ENCODE results near the gene BLVRA. TPM values are rescaled to one million over a fixed set of nuclear protein-coding genes. Genes with fewer than 3 reads are reported as not detected.
"Not testable (repeated sequence)": the region's sequence is repeated elsewhere in the genome, so short reads cannot be mapped to it uniquely, and the experiment has no call there.

Gene BLVRA, protein sequence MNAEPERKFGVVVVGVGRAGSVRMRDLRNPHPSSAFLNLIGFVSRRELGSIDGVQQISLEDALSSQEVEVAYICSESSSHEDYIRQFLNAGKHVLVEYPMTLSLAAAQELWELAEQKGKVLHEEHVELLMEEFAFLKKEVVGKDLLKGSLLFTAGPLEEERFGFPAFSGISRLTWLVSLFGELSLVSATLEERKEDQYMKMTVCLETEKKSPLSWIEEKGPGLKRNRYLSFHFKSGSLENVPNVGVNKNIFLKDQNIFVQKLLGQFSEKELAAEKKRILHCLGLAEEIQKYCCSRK
- total RNA-seq = 100 to 1,000 TPM in 1 of 4 donors, 10 to 100 TPM in 3; 84.8 to 102 (median 92.8) TPM

DNA sequence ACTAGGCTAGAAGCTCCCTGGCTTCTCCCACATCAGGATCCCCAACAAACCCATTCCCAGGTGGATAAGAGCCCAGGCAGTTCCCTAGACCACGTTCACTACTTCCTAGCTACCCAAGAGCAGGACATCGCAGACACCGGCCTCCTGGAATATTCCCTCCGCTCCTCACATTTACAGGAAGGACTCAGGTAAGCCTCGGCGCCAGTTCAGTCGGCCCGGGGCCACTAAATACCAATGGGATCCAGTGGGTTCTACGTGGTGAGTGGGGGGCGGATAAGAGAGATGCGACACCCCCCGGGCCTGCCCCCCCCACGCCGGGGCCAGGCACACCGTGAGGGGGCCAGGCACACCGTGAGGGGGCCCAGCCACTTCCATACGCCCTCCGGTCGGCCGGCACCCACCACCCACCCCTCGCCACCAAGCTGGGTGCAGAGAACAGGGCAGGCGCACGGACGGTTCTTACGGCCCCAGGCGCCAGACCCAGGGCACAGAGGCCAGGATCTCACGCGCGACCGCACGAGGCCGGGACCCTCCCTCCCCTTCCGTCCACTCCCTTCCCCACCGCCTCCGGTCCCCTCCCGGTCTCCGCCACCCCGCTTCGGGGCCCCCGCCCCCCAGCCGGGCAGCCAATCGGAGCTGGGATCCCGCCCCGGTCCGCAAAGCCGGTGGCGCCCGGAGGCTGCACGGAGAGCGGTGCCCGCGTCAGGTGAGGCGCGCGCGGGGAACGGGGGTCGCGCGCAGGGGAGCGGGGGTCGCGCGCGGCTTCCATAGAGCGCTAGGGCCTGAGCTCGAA lies at the start of gene BLVRA:
BLVRA (plus strand) TSS at position 652 of the 793 bp plus-strand sequence. CDS start 12,479 bp downstream, outside the sequence.
- intact Hi-C loops (cut with DNase I) = no loop called here
- no peaks in the 10 kb centered on the region for H3K27me3 ChIP-seq
- no peaks in the 10 kb centered on the region for H3K9me3 ChIP-seq
- H3K27ac ChIP-seq (replicated peaks in 1 of 4) = peak within 1 kb of the TSS; percentile 80 to 90 (median 85)
- peak; percentile 92 for DNase-seq (ENCODE audit: extremely low spot score)
- WGBS = 8% methylated on average over 19 of the region's 67 CpGs
- H3K4me1 ChIP-seq = peaks cover 4 to 41% (median 35%) of the 10 kb centered on the region in 4 donors
- TF ChIP-seq POLR2AphosphoS5 (IDR thresholded peaks at IDR 0.05) (peak; percentile 66 to 78), CTCF (IDR thresholded peaks at IDR 0.05) (no peak)
- peak within 1 kb of the TSS; percentile 84 to 93 (median 88) for H3K4me3 ChIP-seq
- H3K36me3 ChIP-seq = no peaks in the 10 kb centered on the region

DNA sequence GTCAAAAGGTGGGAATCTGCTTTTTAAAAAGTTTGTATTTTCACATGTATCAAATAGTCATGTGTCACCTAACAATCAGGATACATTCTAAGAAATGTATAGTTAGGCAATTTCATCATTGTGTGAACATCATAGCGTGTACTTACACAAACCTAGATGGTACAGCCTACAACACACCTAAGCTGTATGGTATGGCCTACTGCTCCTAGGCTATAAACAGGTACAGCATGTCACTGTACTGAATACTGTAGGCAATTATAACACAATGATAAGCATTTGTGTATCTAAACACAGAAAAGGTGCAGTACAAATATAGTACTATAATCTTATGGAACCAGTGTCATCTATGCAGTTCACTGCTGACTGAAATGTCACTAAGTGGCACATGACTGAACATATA lies 47.0 kb upstream of the BLVRA start:
- intact Hi-C loops (cut with DNase I) = no loop called here
- Histone ChIP-seq H3K27me3 (no peaks in the 10 kb centered on the region), H3K36me3 (peaks cover 0 to 6% (median 0%) of the 10 kb centered on the region in 4 donors), H3K9me3 (no peaks in the 10 kb centered on the region), H3K27ac (replicated peaks in 1 of 4) (no peak overlapping the region), H3K4me1 (peaks cover 0 to 10% (median 6%) of the 10 kb centered on the region in 4 donors), H3K4me3 (no peak overlapping the region)
- WGBS = 100% methylated on average over 1 of the region's 1 CpG
- no peak for DNase-seq (ENCODE audit: extremely low spot score)
- TF ChIP-seq POLR2A (IDR thresholded peaks at IDR 0.05; ENCODE audit: low read depth) (no peak), EP300 (IDR thresholded peaks at IDR 0.05) (no peak), POLR2AphosphoS5 (IDR thresholded peaks at IDR 0.05) (no peak), CTCF (IDR thresholded peaks at IDR 0.05) (no peak)

DNA sequence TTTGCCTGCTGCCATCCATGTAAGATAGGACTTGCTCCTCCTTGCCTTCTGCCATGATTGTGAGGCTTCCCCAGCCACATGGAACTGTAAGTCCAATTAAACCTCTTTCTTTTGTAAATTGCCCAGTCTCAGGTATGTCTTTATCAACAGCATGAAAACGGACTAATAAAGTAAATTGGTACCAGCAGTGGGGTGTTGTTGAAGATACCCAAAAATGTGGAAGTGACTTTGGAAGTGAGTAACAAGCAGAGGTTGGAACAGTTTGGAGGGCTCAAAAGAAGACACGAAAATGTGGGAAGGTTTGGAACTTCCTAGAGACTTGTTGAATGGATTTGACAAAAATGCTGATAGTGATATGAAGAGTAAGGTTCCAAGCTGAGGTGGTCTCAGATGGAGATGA lies 42.5 kb upstream of the BLVRA start:
- 94% methylated on average over 2 of the region's 2 CpGs for WGBS
- H3K9me3 ChIP-seq; H3K27ac ChIP-seq (replicated peaks in 1 of 4); intact Hi-C loops (cut with DNase I); H3K36me3 ChIP-seq; H3K27me3 ChIP-seq; DNase-seq (ENCODE audit: extremely low spot score); H3K4me3 ChIP-seq; H3K4me1 ChIP-seq: not testable (repeated sequence)

GRCh38 chr7:43716598-43716997 lies 41.9 kb upstream of the BLVRA start:
- intact Hi-C loops (cut with DNase I) = no loop called here
- peaks cover 0 to 6% (median 0%) of the 10 kb centered on the region in 4 donors for H3K36me3 ChIP-seq
- H3K27ac ChIP-seq (replicated peaks in 1 of 4) = no peak overlapping the region
- no peak for DNase-seq (ENCODE audit: extremely low spot score)
- WGBS = 82% methylated on average over 2 of the region's 2 CpGs
- no peaks in the 10 kb centered on the region for H3K9me3 ChIP-seq
- TF ChIP-seq POLR2A (IDR thresholded peaks at IDR 0.05; ENCODE audit: low read depth) (no peak), POLR2AphosphoS5 (IDR thresholded peaks at IDR 0.05) (no peak), EP300 (IDR thresholded peaks at IDR 0.05) (no peak), CTCF (IDR thresholded peaks at IDR 0.05) (no peak)
- no peak overlapping the region for H3K4me3 ChIP-seq
- H3K27me3 ChIP-seq = no peaks in the 10 kb centered on the region
- H3K4me1 ChIP-seq = peaks cover 0 to 8% (median 4%) of the 10 kb centered on the region in 4 donors

- intact Hi-C loops (cut with DNase I) = loop anchor here (5.0 to 10.0 kb wide), 2 partner anchors 139 to 786 kb away; partner anchors contain the start of genes MRPL32, PSMA2 and STK17A
- Histone ChIP-seq H3K4me3 (no peak overlapping the region), H3K4me1 (peaks cover 9 to 28% (median 19%) of the 10 kb centered on the region in 4 donors), H3K27me3 (no peaks in the 10 kb centered on the region), H3K9me3 (no peaks in the 10 kb centered on the region), H3K36me3 (no peaks in the 10 kb centered on the region), H3K27ac (replicated peaks in 1 of 4) (no peak overlapping the region)
- no peak for DNase-seq (ENCODE audit: extremely low spot score)
- TF ChIP-seq CTCF (IDR thresholded peaks at IDR 0.05) (peak; percentile 65 to 74 (median 70)), EP300 (IDR thresholded peaks at IDR 0.05) (no peak)
- WGBS = 33% methylated on average over 2 of the region's 2 CpGs
These were observed 37.2 kb upstream of the BLVRA start for GRCh38 chr7:43721193-43721806.
